ENCODE data around the gene ATP1B2.

DNA sequence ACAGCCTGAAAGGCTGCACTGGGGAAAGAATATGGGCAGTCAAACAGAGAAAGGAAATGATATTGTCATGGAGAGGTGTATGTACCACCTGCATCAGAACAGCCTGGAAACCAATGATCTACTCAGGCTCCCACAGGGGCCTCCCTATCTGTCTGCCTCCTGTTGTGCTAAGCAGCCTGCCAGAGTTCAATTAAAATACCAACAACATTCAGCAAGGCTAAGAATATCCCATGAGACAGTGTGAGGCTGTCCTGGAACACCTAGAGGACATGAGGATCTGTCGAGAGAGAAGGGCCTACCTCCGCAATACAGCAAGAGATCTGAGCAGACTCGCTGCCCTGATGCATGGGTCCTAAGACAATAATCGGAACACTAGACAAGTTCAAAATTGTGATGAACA lies 44.4 kb upstream of the ATP1B2 start:
- TF ChIP-seq, protein P1, sequence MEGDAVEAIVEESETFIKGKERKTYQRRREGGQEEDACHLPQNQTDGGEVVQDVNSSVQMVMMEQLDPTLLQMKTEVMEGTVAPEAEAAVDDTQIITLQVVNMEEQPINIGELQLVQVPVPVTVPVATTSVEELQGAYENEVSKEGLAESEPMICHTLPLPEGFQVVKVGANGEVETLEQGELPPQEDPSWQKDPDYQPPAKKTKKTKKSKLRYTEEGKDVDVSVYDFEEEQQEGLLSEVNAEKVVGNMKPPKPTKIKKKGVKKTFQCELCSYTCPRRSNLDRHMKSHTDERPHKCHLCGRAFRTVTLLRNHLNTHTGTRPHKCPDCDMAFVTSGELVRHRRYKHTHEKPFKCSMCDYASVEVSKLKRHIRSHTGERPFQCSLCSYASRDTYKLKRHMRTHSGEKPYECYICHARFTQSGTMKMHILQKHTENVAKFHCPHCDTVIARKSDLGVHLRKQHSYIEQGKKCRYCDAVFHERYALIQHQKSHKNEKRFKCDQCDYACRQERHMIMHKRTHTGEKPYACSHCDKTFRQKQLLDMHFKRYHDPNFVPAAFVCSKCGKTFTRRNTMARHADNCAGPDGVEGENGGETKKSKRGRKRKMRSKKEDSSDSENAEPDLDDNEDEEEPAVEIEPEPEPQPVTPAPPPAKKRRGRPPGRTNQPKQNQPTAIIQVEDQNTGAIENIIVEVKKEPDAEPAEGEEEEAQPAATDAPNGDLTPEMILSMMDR (conservative IDR thresholded peaks at IDR 0.05), result no peak
- TF ChIP-seq EZH2 (IDR thresholded peaks at IDR 0.05; ENCODE audit: low read depth), result no peak
